PFSK-1 (cell line): ENCODE results near the gene JMY.

Experiments used
- FOXP2 ChIP-seq: optimal IDR thresholded peaks from 2 replicates; pipeline ENCODE3; 2011; ENCODE audit warnings: borderline replicate concordance, control low read depth, inconsistent platforms; ENCODE audit not compliant: insufficient read depth; ENCODE audit errors: extremely low read length, extremely low read depth
- POLR2AphosphoS5 ChIP-seq: IDR thresholded peaks from 2 replicates; pipeline ENCODE4 v1.6.1; 2012; ENCODE audit warnings: low read depth, mild to moderate bottlenecking, control low read depth, low read length, moderate library complexity
- SIN3A ChIP-seq: IDR thresholded peaks from 2 replicates; pipeline ENCODE4 v1.6.1; 2012; ENCODE audit warnings: mild to moderate bottlenecking, low read length, moderate library complexity, borderline replicate concordance; ENCODE audit not compliant: insufficient read depth
- TAF1 ChIP-seq: IDR thresholded peaks from 2 replicates; pipeline ENCODE4 v1.6.1; 2012; ENCODE audit warnings: low read length, control low read depth, borderline replicate concordance; ENCODE audit not compliant: insufficient read depth
- TF ChIP-seq, protein P1 (sequence below), 2 experiments: IDR thresholded peaks; 2 replicates each; pipeline versions ENCODE4 v1.6.1 to v1.8.0; 2011 to 2012; ENCODE audit warnings: low read depth in 2 of 2, low read length in 2 of 2, control low read depth in 1 of 2, inconsistent platforms in 1 of 2, mild to moderate bottlenecking in 1 of 2, moderate library complexity in 1 of 2; ENCODE audit not compliant: insufficient read depth in 1 of 2

JMY gene

GRCh38 chr5:79329453-79329852, 93.5 kb downstream of the JMY start:
- no peak for TF ChIP-seq FOXP2
- TF ChIP-seq, protein P1, sequence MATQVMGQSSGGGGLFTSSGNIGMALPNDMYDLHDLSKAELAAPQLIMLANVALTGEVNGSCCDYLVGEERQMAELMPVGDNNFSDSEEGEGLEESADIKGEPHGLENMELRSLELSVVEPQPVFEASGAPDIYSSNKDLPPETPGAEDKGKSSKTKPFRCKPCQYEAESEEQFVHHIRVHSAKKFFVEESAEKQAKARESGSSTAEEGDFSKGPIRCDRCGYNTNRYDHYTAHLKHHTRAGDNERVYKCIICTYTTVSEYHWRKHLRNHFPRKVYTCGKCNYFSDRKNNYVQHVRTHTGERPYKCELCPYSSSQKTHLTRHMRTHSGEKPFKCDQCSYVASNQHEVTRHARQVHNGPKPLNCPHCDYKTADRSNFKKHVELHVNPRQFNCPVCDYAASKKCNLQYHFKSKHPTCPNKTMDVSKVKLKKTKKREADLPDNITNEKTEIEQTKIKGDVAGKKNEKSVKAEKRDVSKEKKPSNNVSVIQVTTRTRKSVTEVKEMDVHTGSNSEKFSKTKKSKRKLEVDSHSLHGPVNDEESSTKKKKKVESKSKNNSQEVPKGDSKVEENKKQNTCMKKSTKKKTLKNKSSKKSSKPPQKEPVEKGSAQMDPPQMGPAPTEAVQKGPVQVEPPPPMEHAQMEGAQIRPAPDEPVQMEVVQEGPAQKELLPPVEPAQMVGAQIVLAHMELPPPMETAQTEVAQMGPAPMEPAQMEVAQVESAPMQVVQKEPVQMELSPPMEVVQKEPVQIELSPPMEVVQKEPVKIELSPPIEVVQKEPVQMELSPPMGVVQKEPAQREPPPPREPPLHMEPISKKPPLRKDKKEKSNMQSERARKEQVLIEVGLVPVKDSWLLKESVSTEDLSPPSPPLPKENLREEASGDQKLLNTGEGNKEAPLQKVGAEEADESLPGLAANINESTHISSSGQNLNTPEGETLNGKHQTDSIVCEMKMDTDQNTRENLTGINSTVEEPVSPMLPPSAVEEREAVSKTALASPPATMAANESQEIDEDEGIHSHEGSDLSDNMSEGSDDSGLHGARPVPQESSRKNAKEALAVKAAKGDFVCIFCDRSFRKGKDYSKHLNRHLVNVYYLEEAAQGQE (IDR thresholded peaks at IDR 0.05; ENCODE audit: insufficient read depth in 1 of 2, low read depth in 2 of 2, low read length in 2 of 2), result no peak
- no peak for TF ChIP-seq SIN3A
- no peak for TF ChIP-seq POLR2AphosphoS5
- TF ChIP-seq TAF1, result no peak

GRCh38 chr5:79330071-79330470, 94.1 kb downstream of the JMY start:
- TF ChIP-seq, protein P1 (IDR thresholded peaks at IDR 0.05; ENCODE audit: insufficient read depth in 1 of 2, low read depth in 2 of 2, low read length in 2 of 2), result no peak
- no peak for TF ChIP-seq TAF1
- no peak for TF ChIP-seq FOXP2
- TF ChIP-seq SIN3A, result no peak
- TF ChIP-seq POLR2AphosphoS5, result no peak

DNA sequence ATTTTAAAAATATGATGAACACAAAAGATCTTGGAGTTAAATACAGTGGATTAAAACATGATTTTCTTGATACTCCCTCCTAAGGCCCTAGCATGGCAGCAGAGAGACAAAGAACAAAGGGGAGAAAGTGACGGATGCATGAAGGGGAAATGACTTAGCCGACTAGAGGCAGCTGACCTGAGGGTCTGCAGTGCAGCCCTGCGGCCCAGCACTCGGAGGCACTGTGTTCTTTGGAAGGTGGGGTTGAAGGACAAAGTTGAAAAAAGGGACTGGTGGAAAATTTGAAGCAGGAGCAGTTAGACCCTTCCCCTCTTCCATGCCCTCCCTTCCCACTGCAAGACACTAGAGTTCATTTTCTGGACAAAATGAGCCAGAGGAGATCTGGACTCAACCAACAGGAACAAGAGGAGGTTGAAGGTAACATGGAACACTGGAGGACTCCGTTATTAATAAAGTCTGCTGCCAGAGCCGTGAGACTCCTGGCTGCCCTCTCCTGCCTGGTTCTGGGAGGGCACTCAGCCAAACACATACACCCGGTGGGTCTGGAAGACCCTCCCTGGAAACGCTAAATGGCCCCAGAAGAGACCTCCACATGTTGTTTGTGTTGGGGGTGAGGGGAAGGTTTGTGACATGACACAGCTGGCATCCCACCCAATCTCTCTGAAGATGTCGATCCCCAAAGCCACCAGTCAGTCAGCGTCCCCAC, 98.1 kb downstream of the JMY start:
- no peak for TF ChIP-seq POLR2AphosphoS5
- TF ChIP-seq SIN3A, result no peak
- no peak for TF ChIP-seq FOXP2
- no peak for TF ChIP-seq TAF1
- TF ChIP-seq, protein P1 (IDR thresholded peaks at IDR 0.05; ENCODE audit: insufficient read depth in 1 of 2, low read depth in 2 of 2, low read length in 2 of 2), result no peak

GRCh38 chr5:79346420-79346824, 110.5 kb downstream of the JMY start:
- no peak for TF ChIP-seq FOXP2
- TF ChIP-seq SIN3A, result no peak
- no peak for TF ChIP-seq POLR2AphosphoS5
- no peak for TF ChIP-seq TAF1
- TF ChIP-seq, protein P1 (IDR thresholded peaks at IDR 0.05; ENCODE audit: insufficient read depth in 1 of 2, low read depth in 2 of 2, low read length in 2 of 2), result no peak
